Measurements from ENCODE around the gene DCLRE1C. TPM values are rescaled to one million over a fixed set of nuclear protein-coding genes. Genes with fewer than 3 reads are reported as not detected.

Gene DCLRE1C
- total RNA-seq, 1 donor from 2014 or later: 5.5 TPM

GRCh38 chr10:14904316-14904732, 49.6 kb downstream of the DCLRE1C start:
- Mint-ChIP-seq H3K4me1 (ENCODE audit: unreplicated experiment) (peaks cover 6% of the 10 kb centered on the region), H3K27ac (ENCODE audit: unreplicated experiment) (no peak overlapping the region), H3K27me3 (ENCODE audit: unreplicated experiment) (no peaks in the 10 kb centered on the region), H3K9me3 (ENCODE audit: unreplicated experiment) (no peaks in the 10 kb centered on the region), H3K36me3 (ENCODE audit: low read depth, unreplicated experiment) (peaks cover 18% of the 10 kb centered on the region), H3K4me3 (ENCODE audit: unreplicated experiment) (no peak overlapping the region)
- no peak for DNase-seq (ENCODE audit: low spot score)
- TF ChIP-seq CTCF (IDR thresholded peaks at IDR 0.05; ENCODE audit: unreplicated experiment): peak; percentile 77

- DNase-seq (ENCODE audit: low spot score): no peak
- Mint-ChIP-seq H3K4me1 (ENCODE audit: unreplicated experiment) (peaks cover 3% of the 10 kb centered on the region), H3K4me3 (ENCODE audit: unreplicated experiment) (no peak overlapping the region), H3K27me3 (ENCODE audit: unreplicated experiment) (no peaks in the 10 kb centered on the region), H3K9me3 (ENCODE audit: unreplicated experiment) (no peaks in the 10 kb centered on the region), H3K36me3 (ENCODE audit: low read depth, unreplicated experiment) (no peaks in the 10 kb centered on the region), H3K27ac (ENCODE audit: unreplicated experiment) (no peak overlapping the region)
- no peak for TF ChIP-seq CTCF (IDR thresholded peaks at IDR 0.05; ENCODE audit: unreplicated experiment)
These were observed 62.7 kb downstream of the DCLRE1C start for GRCh38 chr10:14891151-14891550.

- H3K36me3 Mint-ChIP-seq (ENCODE audit: low read depth, unreplicated experiment): no peaks in the 10 kb centered on the region
- DNase-seq (ENCODE audit: low spot score): no peak
- no peaks in the 10 kb centered on the region for H3K9me3 Mint-ChIP-seq (ENCODE audit: unreplicated experiment)
- H3K4me1 Mint-ChIP-seq (ENCODE audit: unreplicated experiment): peaks cover 3% of the 10 kb centered on the region
- no peak overlapping the region for H3K4me3 Mint-ChIP-seq (ENCODE audit: unreplicated experiment)
- H3K27ac Mint-ChIP-seq (ENCODE audit: unreplicated experiment): no peak overlapping the region
- peak; percentile 47 for TF ChIP-seq CTCF (IDR thresholded peaks at IDR 0.05; ENCODE audit: unreplicated experiment)
- no peaks in the 10 kb centered on the region for H3K27me3 Mint-ChIP-seq (ENCODE audit: unreplicated experiment)
These were observed 64.6 kb downstream of the DCLRE1C start for GRCh38 chr10:14889318-14889717.

GRCh38 chr10:14884082-14884481, 69.8 kb downstream of the DCLRE1C start:
- no peak for TF ChIP-seq CTCF (IDR thresholded peaks at IDR 0.05; ENCODE audit: unreplicated experiment)

GRCh38 chr10:14880229-14880628, 73.7 kb downstream of the DCLRE1C start:
- Mint-ChIP-seq H3K4me3 (ENCODE audit: unreplicated experiment) (peak overlapping the region; percentile 96), H3K4me1 (ENCODE audit: unreplicated experiment) (peaks cover 31% of the 10 kb centered on the region), H3K27me3 (ENCODE audit: unreplicated experiment) (peaks cover 13% of the 10 kb centered on the region), H3K27ac (ENCODE audit: unreplicated experiment) (peak overlapping the region; percentile 14), H3K9me3 (ENCODE audit: unreplicated experiment) (no peaks in the 10 kb centered on the region), H3K36me3 (ENCODE audit: low read depth, unreplicated experiment) (no peaks in the 10 kb centered on the region)
- DNase-seq (ENCODE audit: low spot score): no peak
- TF ChIP-seq CTCF (IDR thresholded peaks at IDR 0.05; ENCODE audit: unreplicated experiment): no peak

More at GRCh38 chr10:14884082-14884481, 69.8 kb downstream of the DCLRE1C start:
- H3K9me3 Mint-ChIP-seq (ENCODE audit: unreplicated experiment): no peaks in the 10 kb centered on the region
- H3K36me3 Mint-ChIP-seq (ENCODE audit: low read depth, unreplicated experiment): no peaks in the 10 kb centered on the region
- DNase-seq (ENCODE audit: low spot score): no peak
- no peak overlapping the region for H3K4me3 Mint-ChIP-seq (ENCODE audit: unreplicated experiment)
- peaks cover 4% of the 10 kb centered on the region for H3K27me3 Mint-ChIP-seq (ENCODE audit: unreplicated experiment)
- H3K27ac Mint-ChIP-seq (ENCODE audit: unreplicated experiment): no peak overlapping the region
- H3K4me1 Mint-ChIP-seq (ENCODE audit: unreplicated experiment): peaks cover 15% of the 10 kb centered on the region

All from endothelial cell (in vitro differentiated cells).